K562 (cell line): ENCODE results near the gene SLA2. TPM values are rescaled to one million over a fixed set of nuclear protein-coding genes. Genes with fewer than 3 reads are reported as not detected.

Experiments used
- ATAC-seq: fragments of 200-7000 bp; cut with Tn5 transposase; 3 replicates; pipeline ENCODE4 v1.9.1; 2020; ENCODE audit warnings: moderate library complexity
- BruUV-seq: library from RNA; stranded (reverse); fragments of 400-500 nt; replicated peaks from 2 replicates; lab custom pipeline; 2021; lab: Mats Ljungman, UMichigan
- CTCF ChIA-PET: fragments of 300-600 bp; formaldehyde crosslinking; extraction: SDS; loops from one replicate; lab custom pipeline; 2021; ENCODE audit warnings: low intra/inter-chr PET ratio; lab: Yijun Ruan, JAX
- POLR2A ChIA-PET: fragments of 300-600, 350-650 bp; sonication (Branson Sonifier 250); formaldehyde crosslinking; extraction: SDS; loops from one replicate; lab custom pipeline; 2021; ENCODE audit warnings: antibody characterized with exemption, inconsistent platforms; lab: Yijun Ruan, JAX
- DNase-seq, 4 experiments: peaks; one replicate each; pipeline versions ENCODE4 v3.0.0 to v3.0.0-alpha.2; 2011 to 2018; ENCODE audit warnings: low spot score in 3 of 4, mixed read lengths in 3 of 4; ENCODE audit errors: extremely low read depth in 1 of 4
- FAIRE-seq: peaks from 2 replicates; lab custom pipeline; 2011; peaks lifted over from hg19 to GRCh38; lab: Jason Lieb, UNC
- H2AFZ ChIP-seq: 2 replicates; pipeline ENCODE4 v1.6.0; 2011; ENCODE audit warnings: low read depth, low read length, control low read depth, inconsistent platforms
- H3K27ac ChIP-seq: fragments of 200-600 bp; 3 replicates; pipeline ENCODE4 v1.8.0; 2011; ENCODE audit warnings: low read depth, mild to moderate bottlenecking, control low read depth, inconsistent platforms, low read length, moderate library complexity, mixed read lengths; ENCODE audit errors: extremely low read depth
- H3K27me3 ChIP-seq, 2 experiments: fragments of 300-600 bp in 1 of 2; 2 replicates in 1 of 2; 3 replicates in 1 of 2; pipeline versions ENCODE4 v1.6.0 to v1.8.0; 2011; ENCODE audit warnings: inconsistent platforms in 2 of 2, low read length in 2 of 2, mild to moderate bottlenecking in 1 of 2, mixed read lengths in 1 of 2, moderate library complexity in 1 of 2; ENCODE audit not compliant: control insufficient read depth in 2 of 2, insufficient read depth in 2 of 2
- H3K36me3 ChIP-seq: fragments of 300-600 bp; 3 replicates; pipeline ENCODE4 v1.8.0; 2011; ENCODE audit warnings: mild to moderate bottlenecking, low read length, inconsistent platforms; ENCODE audit not compliant: control insufficient read depth, insufficient read depth
- H3K4me1 ChIP-seq, 2 experiments: fragments of 200-600 bp in 1 of 2; replicated peaks in 1 of 2; 2 replicates in 1 of 2; 3 replicates in 1 of 2; pipeline versions ENCODE4 v1.5.1 to v1.8.0; 2011; ENCODE audit warnings: inconsistent platforms in 2 of 2, low read length in 2 of 2, mild to moderate bottlenecking in 1 of 2, mixed read lengths in 1 of 2, moderate library complexity in 1 of 2; ENCODE audit not compliant: control insufficient read depth in 2 of 2, insufficient read depth in 2 of 2
- H3K4me2 ChIP-seq: 2 replicates; pipeline ENCODE4 v1.6.1; 2011; ENCODE audit warnings: low read length, control low read depth, inconsistent platforms, mixed read lengths; ENCODE audit not compliant: insufficient read depth
- H3K4me3 ChIP-seq: fragments of 200-600 bp; sonication (generic), shearing (Covaris generic); 2 replicates; pipeline ENCODE4 v1.5.1; 2016; ENCODE audit warnings: control low read depth, inconsistent platforms
- H3K79me2 ChIP-seq: fragments of 200-600 bp; 3 replicates; pipeline ENCODE4 v1.8.0; 2011; ENCODE audit warnings: low read length, inconsistent platforms; ENCODE audit not compliant: control insufficient read depth, insufficient read depth
- H3K9ac ChIP-seq, 2 experiments: 2 replicates each; pipeline versions ENCODE4 v1.6.0 to v1.6.1; 2011; ENCODE audit warnings: low read depth in 2 of 2, low read length in 2 of 2, control low read depth in 1 of 2, inconsistent platforms in 1 of 2, mild to moderate bottlenecking in 1 of 2, mixed read lengths in 1 of 2; ENCODE audit not compliant: insufficient read depth in 1 of 2
- H3K9me1 ChIP-seq: one replicate; pipeline ENCODE4 v1.6.0; 2011; ENCODE audit warnings: inconsistent platforms, mild to moderate bottlenecking, low read length, moderate library complexity; ENCODE audit not compliant: control insufficient read depth, insufficient read depth
- H3K9me3 ChIP-seq: replicated peaks from 2 replicates; pipeline ENCODE4 v1.5.1; 2011; ENCODE audit warnings: low read depth, low read length, inconsistent platforms; ENCODE audit not compliant: control insufficient read depth, insufficient read depth
- H4K20me1 ChIP-seq: replicated peaks from 2 replicates; pipeline ENCODE4 v1.6.1; 2011; ENCODE audit warnings: low read length, inconsistent platforms, mixed read lengths; ENCODE audit not compliant: control insufficient read depth, insufficient read depth
- CREBBP ChIP-seq: IDR thresholded peaks from one replicate; pipeline ENCODE4 v1.6.1; 2012; ENCODE audit warnings: low read depth, mild to moderate bottlenecking, control low read depth, inconsistent platforms, low read length
- EZH2 ChIP-seq: IDR thresholded peaks from 2 replicates; pipeline ENCODE4 v1.6.1; 2012; ENCODE audit warnings: low read depth, mild to moderate bottlenecking, inconsistent platforms, low read length, borderline replicate concordance
- GTF2F1 ChIP-seq: IDR thresholded peaks from 2 replicates; pipeline ENCODE4 v1.6.1; 2011; ENCODE audit warnings: low read depth, low read length, improper control_type of control experiment
- HCFC1 ChIP-seq: IDR thresholded peaks from 2 replicates; pipeline ENCODE4 v1.6.1; 2012; ENCODE audit warnings: low read depth, low read length, improper control_type of control experiment
- PHB2 ChIP-seq: fragments of 450-650 bp; IDR thresholded peaks from 2 replicates; pipeline ENCODE4 v1.6.1; 2017; ENCODE audit warnings: low read depth
- SIN3B ChIP-seq: fragments of 450-650 bp; IDR thresholded peaks from 2 replicates; pipeline ENCODE4 v1.6.1; 2017; ENCODE audit warnings: low read depth, mild to moderate bottlenecking, moderate library complexity
- SMARCB1 ChIP-seq: IDR thresholded peaks from 2 replicates; pipeline ENCODE4 v1.6.1; 2011; ENCODE audit warnings: improper control_type of control experiment, low read depth; ENCODE audit not compliant: insufficient read length
- TCF7 ChIP-seq: sonication (generic); IDR thresholded peaks from 2 replicates; pipeline ENCODE4 v1.6.1; 2016; ENCODE audit warnings: antibody characterized with exemption, borderline replicate concordance
- ZNF316 ChIP-seq: fragments of 450-650 bp; IDR thresholded peaks from 2 replicates; pipeline ENCODE4 v1.6.1; 2016
- WGBS: fragments of 100-300 bp; shearing (Covaris generic); methylation state at CpG from one replicate; pipeline ENCODE4 v1.1.6; 2016; ENCODE audit warnings: low coverage, mixed read lengths; ENCODE audit not compliant: insufficient coverage; ENCODE audit errors: missing lambda C conversion rate; 5-methylcytosine and 5-hydroxymethylcytosine counted together
- in situ Hi-C: fragments of 300-500 bp; cut with MboI; formaldehyde crosslinking; loops from 4 replicates; pipeline ENCODE4 v1.15.0; 2018; ENCODE audit warnings: inconsistent platforms, mixed read lengths
- intact Hi-C: fragments of 100-400 bp; cut with micrococcal nuclease; formaldehyde crosslinking; loops from 2 replicates; pipeline ENCODE4 v1.14.2; 2022
- polyA plus RNA-seq, 8 experiments: library from polyadenylated mRNA; depleted of rRNA in 4 of 8; stranded (reverse) in 5 of 8; unstranded in 3 of 8; fragments of >200 nt; fragmentation: Nextera tagmentation in 2 of 8; fragmentation: Illumina TruSeq in 1 of 8; extraction: Ambion mirVana in 2 of 8; extraction: Trizol in 1 of 8; gene quantifications; 2 replicates each; pipeline versions ENCODE4 v1.2.1 to v1.2.3, GENCODE V29; 2011 to 2014; ENCODE audit warnings: inconsistent platforms in 1 of 8, missing spikeins in 1 of 8
- total RNA-seq, 7 experiments: library from RNA; depleted of rRNA in 6 of 7; stranded (reverse); fragments of >200 nt in 6 of 7; fragmentation: Illumina TruSeq in 2 of 7; extraction: Trizol in 2 of 7; gene quantifications; 2 replicates each; pipeline versions ENCODE4 v1.2.1 to v1.2.3, GENCODE V29; 2011 to 2021; ENCODE audit warnings: low replicate concordance in 1 of 7
- TF ChIP-seq, protein P1 (sequence below): sonication (generic); formaldehyde crosslinking; IDR thresholded peaks from 2 replicates; pipeline ENCODE4 v1.8.1; 2023; ENCODE audit warnings: missing genetic modification reagents, mild to moderate bottlenecking, borderline replicate concordance
- TF ChIP-seq, protein P2 (sequence below): sonication (generic); formaldehyde crosslinking; IDR thresholded peaks from 2 replicates; pipeline ENCODE4 v1.8.1; 2022; ENCODE audit warnings: missing genetic modification reagents
- TF ChIP-seq, protein P3 (sequence below): fragments of 250-450 bp; sonication (Bioruptor Pico); IDR thresholded peaks from 2 replicates; pipeline ENCODE4 v1.8.0; 2022; ENCODE audit warnings: moderate library complexity, mild to moderate bottlenecking, inconsistent platforms
- TF ChIP-seq, protein P4 (sequence below): fragments of 450-650 bp; formaldehyde crosslinking; IDR thresholded peaks from 2 replicates; pipeline ENCODE4 v1.4.0; 2020; ENCODE audit warnings: mild to moderate bottlenecking

The SLA2 gene
- total and polyA plus RNA-seq, 9 of the 15 experiments (the other 6 are each of a cell fraction or from before 2014, with no cell fraction given) = 0.07 TPM; not detected in 7

DNA sequence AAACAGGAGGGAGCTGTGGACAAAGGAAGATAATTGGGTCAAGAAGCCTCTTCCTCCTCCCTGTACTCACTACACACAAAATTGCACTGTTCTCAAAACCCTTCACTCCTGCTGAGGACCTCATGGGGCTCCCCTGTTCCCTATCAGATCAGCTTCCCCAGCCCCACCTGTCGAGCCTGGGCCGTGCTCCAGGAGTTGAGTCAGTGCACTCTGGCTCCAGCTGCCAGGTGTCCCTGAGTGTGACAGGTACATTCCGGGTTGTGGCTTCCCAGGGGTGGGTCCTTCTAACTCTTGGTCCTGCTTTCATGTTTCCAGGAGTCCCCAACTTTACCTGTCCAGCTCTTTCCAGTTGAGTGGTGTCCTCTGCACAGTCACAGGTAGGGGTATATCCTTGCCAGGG, 32.0 kb downstream of the SLA2 start (continued):
- TF ChIP-seq, protein P1, sequence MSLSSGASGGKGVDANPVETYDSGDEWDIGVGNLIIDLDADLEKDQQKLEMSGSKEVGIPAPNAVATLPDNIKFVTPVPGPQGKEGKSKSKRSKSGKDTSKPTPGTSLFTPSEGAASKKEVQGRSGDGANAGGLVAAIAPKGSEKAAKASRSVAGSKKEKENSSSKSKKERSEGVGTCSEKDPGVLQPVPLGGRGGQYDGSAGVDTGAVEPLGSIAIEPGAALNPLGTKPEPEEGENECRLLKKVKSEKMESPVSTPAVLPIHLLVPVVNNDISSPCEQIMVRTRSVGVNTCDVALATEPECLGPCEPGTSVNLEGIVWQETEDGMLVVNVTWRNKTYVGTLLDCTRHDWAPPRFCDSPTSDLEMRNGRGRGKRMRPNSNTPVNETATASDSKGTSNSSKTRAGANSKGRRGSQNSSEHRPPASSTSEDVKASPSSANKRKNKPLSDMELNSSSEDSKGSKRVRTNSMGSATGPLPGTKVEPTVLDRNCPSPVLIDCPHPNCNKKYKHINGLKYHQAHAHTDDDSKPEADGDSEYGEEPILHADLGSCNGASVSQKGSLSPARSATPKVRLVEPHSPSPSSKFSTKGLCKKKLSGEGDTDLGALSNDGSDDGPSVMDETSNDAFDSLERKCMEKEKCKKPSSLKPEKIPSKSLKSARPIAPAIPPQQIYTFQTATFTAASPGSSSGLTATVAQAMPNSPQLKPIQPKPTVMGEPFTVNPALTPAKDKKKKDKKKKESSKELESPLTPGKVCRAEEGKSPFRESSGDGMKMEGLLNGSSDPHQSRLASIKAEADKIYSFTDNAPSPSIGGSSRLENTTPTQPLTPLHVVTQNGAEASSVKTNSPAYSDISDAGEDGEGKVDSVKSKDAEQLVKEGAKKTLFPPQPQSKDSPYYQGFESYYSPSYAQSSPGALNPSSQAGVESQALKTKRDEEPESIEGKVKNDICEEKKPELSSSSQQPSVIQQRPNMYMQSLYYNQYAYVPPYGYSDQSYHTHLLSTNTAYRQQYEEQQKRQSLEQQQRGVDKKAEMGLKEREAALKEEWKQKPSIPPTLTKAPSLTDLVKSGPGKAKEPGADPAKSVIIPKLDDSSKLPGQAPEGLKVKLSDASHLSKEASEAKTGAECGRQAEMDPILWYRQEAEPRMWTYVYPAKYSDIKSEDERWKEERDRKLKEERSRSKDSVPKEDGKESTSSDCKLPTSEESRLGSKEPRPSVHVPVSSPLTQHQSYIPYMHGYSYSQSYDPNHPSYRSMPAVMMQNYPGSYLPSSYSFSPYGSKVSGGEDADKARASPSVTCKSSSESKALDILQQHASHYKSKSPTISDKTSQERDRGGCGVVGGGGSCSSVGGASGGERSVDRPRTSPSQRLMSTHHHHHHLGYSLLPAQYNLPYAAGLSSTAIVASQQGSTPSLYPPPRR (CRISPR knock-in tag) = no peak

DNA sequence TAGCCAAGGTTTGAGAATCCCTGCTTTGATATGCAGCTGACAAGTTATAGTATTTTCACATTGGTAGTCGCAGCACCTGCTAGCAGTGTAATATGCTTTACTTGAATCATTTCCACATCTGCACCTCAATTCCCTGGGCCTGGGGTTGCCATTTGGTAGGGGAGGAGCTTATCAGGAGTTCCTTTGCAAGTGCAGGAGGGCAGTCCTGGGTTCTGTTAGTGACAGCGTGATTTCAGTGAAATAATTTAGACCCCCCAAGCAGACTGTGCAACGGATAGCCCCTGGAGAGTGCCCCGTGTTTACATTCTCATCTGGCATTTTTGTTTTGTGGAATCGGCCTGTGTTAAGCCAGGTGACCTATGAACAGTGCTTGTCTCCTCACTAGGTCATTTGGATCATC, 34.4 kb downstream of the SLA2 start:
- H3K27ac ChIP-seq = no peak overlapping the region
- no TSS peak for BruUV-seq
- peaks cover 0 to 5% of the 10 kb centered on the region in 2 experiments; a peak in 3 of 5 replicates for H3K4me1 ChIP-seq
- in situ Hi-C loops = no loop called here
- no peaks in the 10 kb centered on the region for H3K27me3 ChIP-seq
- no peaks in the 10 kb centered on the region for H3K9me3 ChIP-seq
- ChIA-PET CTCF (no interaction called here), POLR2A (interaction anchor here (0.6 to 1.2 kb wide), 3 partner anchors 12 to 275 kb away, joined by 3 to 4 read pairs (median 3); no protein-coding TSS in a partner anchor)
- H3K9me1 ChIP-seq = peaks cover 4% of the 10 kb centered on the region
- H4K20me1 ChIP-seq = peaks cover 4% of the 10 kb centered on the region
- intact Hi-C loops = loop anchor here (5.0 to 10.0 kb wide), 2 partner anchors 133 to 276 kb away; partner anchors contain the start of gene NDRG3
- no peak overlapping the region for H3K4me2 ChIP-seq
- DNase-seq (no peak), ATAC-seq (no peak), FAIRE-seq (no peak)
- peaks cover 64% of the 10 kb centered on the region for H3K36me3 ChIP-seq
- H2AFZ ChIP-seq = no peak overlapping the region
- no peak overlapping the region for H3K9ac ChIP-seq
- peaks cover 19% of the 10 kb centered on the region for H3K79me2 ChIP-seq
- H3K4me3 ChIP-seq = no peak overlapping the region
- WGBS = 89% methylated on average over 5 of the region's 5 CpGs
- TF ChIP-seq HCFC1 (no peak), TCF7 (no peak), CREBBP (no peak), ZNF316 (no peak), GTF2F1 (no peak), PHB2 (no peak), SMARCB1 (no peak), EZH2 (no peak), SIN3B (no peak)
- TF ChIP-seq, protein P2, sequence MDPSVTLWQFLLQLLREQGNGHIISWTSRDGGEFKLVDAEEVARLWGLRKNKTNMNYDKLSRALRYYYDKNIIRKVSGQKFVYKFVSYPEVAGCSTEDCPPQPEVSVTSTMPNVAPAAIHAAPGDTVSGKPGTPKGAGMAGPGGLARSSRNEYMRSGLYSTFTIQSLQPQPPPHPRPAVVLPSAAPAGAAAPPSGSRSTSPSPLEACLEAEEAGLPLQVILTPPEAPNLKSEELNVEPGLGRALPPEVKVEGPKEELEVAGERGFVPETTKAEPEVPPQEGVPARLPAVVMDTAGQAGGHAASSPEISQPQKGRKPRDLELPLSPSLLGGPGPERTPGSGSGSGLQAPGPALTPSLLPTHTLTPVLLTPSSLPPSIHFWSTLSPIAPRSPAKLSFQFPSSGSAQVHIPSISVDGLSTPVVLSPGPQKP (CRISPR knock-in tag) = no peak
- TF ChIP-seq, protein P3, sequence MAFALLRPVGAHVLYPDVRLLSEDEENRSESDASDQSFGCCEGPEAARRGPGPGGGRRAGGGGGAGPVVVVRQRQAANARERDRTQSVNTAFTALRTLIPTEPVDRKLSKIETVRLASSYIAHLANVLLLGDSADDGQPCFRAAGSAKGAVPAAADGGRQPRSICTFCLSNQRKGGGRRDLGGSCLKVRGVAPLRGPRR (CRISPR knock-in tag) = no peak
- TF ChIP-seq, protein P4, sequence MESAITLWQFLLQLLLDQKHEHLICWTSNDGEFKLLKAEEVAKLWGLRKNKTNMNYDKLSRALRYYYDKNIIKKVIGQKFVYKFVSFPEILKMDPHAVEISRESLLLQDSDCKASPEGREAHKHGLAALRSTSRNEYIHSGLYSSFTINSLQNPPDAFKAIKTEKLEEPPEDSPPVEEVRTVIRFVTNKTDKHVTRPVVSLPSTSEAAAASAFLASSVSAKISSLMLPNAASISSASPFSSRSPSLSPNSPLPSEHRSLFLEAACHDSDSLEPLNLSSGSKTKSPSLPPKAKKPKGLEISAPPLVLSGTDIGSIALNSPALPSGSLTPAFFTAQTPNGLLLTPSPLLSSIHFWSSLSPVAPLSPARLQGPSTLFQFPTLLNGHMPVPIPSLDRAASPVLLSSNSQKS = no peak
